Right lung (tissue), 5 donors: ENCODE data around the gene ALG12. TPM values are rescaled to one million over a fixed set of nuclear protein-coding genes. Genes with fewer than 3 reads are reported as not detected.
"Not testable (repeated sequence)": the region's sequence is repeated elsewhere in the genome, so short reads cannot be mapped to it uniquely, and the experiment has no call there.

Experiments
- DNase-seq, 2 donors: peaks; one replicate each; pipeline ENCODE4 v3.0.0-alpha.2; 2013
- polyA plus RNA-seq, 5 donors: library from polyadenylated mRNA; unstranded; fragments of 120-200 nt; gene quantifications; one replicate each; pipeline versions ENCODE4 v1.2.1 to v1.2.3, GENCODE V29; 2013; ENCODE audit warnings: inconsistent platforms in 1 of 5, low replicate concordance in 1 of 5; ENCODE audit not compliant: insufficient read length in 5 of 5, insufficient read depth in 1 of 5

ALG12 gene
- polyA plus RNA-seq, 5 donors = 17.9 to 35.1 (median 21.5) TPM

DNA sequence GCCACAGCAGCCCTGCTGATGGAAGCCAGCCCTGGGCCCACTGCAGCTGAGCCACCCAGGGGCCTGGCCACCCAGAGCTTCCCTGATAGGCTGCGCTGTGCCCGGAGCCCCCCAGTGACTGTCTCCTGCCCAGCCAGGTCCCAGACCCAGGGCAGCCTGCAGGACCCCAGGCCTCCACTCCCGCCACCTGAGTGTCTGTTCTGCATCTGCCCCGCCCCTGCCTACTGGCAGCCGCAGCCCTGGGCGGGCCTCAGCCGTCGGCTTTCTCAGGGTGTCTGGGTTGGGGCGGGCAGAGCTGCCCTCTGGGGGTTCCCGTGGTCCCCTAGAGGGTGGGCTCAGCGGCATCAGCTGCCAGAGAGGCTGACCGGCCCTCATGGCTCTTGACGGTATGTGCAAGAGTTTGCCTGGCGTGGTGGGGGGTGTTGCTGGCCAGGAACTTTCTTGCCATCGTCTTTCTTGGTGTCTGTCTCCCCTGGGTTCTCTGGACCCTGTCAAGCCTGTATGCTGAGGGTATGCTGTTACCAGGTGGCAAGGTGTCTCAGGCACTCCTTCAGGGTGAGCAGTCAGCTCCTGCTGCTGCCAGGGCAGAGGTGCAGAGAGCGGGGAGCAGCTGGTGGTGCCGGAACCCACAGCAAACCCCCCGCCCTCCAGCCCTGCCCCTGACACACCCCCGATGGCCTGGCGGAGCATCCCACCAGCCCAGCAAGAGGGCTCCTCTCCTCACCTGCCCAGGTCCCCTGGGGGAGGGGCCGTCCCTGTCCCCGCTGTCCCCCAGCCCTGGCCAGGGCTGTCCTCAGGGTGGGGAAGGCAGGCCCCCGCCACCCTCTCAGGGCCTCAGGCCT, 30.1 kb upstream of the ALG12 start:
- DNase-seq = no peak

GRCh38 chr22:49947296-49947622, 29.0 kb upstream of the ALG12 start:
- no peak for DNase-seq

DNA sequence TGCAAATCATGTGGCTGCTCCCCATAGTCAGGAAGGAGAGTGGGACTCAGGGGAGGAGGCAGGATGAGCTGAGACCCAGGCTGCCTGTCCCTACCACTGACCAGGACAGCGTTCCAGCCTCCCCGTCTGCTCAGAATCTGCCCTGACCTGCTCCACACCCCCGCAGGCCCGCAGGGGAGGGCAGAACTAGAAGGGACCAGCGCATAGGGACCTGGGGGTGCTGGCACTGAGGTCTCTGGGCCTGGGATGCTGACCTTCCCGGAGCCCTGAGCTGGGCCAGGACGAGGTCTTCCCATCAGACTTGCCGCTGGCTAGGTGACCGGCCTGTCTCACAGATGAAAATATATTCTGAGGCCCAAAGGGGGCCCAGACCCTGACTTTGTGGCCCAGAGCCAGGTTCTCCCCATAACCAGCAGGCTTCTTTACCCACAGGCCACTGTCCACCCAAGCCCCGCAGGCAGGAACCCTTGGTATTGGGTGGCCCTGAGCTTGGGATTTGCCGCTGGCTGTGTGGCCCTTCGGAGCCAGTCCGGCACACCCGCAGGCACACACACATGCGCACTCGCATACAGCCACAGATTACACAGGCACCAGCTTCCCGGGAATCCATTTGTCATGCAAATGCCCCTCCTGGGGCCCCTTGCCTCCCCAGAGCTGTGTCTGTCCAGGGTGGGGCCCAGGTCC, 28.5 kb upstream of the ALG12 start:
- DNase-seq = no peak

- not testable (repeated sequence) for DNase-seq
Observed at GRCh38 chr22:49945042-49945794, 27.0 kb upstream of the ALG12 start.

GRCh38 chr22:49944399-49944891, 26.2 kb upstream of the ALG12 start:
- no peak for DNase-seq

GRCh38 chr22:49943771-49944398, 25.6 kb upstream of the ALG12 start:
- DNase-seq = no peak

DNA sequence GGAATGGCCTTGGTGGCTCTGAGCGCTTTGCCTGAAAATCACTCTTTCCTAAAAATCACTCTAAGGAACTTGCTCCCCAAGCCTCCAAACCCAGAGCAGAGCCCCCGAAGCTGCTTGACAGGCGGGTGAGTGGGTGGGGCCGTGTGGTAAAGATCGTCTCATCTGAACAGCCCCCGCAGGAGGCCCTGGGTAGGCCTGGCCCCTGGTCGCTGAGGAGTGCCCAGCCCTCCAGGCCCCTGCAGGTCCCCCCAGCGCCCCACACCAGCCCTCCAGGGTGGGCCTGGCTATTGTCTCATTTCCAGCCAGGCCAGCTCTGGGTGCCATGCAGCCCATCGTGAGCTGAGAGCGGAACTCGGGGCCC, 25.1 kb upstream of the ALG12 start:
- DNase-seq = no peak

DNA sequence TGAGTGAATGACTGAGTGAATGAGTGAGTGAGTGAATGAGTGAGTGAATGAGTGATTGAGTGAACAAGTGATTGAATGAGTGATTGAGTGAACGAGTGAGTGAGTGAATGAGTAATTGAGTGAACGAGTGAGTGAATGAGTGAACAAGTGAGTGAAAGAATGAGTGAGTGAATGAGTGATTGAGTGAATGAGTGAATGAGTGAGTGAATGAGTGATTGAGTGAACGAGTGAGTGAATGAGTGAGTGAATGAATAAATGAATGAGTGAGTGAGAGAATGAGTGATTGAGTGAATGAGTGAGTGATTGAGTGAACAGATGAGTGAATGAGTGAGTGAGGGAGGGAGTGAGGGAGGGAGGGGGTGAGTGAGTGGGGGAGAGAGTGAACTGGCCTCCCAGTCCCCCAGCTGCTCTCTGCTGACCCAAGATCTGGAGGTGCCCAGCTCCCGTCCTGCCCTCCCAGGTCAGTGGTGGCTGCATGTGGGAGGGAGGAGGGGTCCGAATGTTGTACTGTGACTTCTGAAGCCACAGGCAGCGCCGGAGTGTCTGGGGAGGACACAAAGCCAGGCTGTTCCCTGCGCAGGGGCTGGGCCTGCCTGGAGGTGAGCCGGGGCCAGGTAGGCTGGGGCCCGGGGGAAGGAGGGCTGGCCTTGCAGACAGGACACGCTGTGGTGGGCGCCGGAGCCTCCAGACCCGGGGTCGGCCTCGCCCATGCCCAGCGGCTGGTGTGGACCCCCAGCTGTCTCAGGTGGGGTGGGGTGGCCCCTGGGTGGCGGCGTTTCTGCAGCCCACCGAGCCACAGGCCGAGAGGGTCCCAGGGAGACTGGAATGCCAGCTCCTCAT, 24.5 kb upstream of the ALG12 start:
- no peak for DNase-seq

- no peak for DNase-seq
Observed at GRCh38 chr22:49941507-49942316, 23.5 kb upstream of the ALG12 start.

- DNase-seq = no peak
Observed at GRCh38 chr22:49938565-49939136, 20.4 kb upstream of the ALG12 start.

DNA sequence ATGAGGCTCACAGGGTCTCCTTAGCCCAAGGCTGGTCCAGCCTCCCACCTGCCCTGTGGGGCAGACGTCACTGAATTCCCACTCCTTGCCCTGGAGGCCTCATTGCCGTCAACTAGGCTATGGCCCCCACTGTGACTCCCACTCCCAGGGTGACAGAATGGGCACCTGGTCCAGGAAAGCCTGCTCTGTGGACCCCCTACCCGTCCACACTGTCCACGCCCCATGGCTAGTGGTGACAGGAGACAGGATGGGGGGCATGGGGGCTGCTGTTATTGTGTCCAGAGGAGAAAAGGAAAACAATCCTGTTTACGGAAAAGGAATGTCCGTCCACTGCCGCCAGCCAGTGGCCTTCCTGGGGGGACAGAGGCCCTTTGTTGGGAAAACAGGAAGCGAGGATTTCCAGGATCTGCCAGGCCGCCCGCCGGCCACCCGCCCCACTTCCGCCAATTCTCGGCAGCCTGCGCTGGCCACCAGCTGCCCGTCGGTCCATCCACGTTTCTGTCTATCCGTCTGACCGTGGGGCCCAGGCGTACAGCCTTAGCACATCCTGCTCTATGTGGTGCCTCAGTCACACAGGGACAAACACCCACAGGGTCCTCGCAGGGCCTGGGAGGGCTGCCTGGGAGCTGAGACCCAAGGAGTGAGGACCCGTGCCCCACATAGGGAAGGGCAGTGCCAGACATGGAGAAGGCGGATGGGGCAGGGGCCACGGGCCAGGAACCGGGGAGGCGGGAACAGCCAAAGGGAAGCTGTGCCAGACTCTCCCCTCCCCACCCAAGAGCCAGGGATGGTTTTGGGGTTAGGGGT, 19.7 kb upstream of the ALG12 start:
- no peak for DNase-seq

- DNase-seq = no peak
Observed at GRCh38 chr22:49936973-49937757, 18.9 kb upstream of the ALG12 start.

GRCh38 chr22:49936018-49936972, 18.1 kb upstream of the ALG12 start:
- peak in 1 of 2 donors; percentile 65 for DNase-seq

DNA sequence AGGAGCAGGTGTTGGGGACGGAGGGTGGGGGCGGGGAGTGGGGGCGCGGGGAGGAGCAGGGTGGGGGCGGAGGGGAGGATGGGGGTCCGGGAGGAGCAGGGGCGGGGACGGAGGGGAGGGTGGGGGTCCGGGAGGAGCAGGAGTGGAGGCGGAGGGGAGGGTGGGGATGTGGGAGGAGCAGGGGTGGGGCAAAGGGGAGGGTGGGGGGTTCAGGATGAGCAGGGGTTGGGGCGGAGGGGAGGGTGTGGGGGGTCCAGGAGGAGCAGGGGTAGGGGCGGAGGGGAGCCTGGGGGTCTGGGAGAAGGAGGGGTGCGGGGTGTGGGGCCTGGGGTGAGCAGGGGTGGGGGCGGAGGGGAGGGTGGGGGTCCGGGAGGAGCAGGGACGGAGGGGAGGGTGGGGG, 17.3 kb upstream of the ALG12 start:
- DNase-seq = no peak

DNA sequence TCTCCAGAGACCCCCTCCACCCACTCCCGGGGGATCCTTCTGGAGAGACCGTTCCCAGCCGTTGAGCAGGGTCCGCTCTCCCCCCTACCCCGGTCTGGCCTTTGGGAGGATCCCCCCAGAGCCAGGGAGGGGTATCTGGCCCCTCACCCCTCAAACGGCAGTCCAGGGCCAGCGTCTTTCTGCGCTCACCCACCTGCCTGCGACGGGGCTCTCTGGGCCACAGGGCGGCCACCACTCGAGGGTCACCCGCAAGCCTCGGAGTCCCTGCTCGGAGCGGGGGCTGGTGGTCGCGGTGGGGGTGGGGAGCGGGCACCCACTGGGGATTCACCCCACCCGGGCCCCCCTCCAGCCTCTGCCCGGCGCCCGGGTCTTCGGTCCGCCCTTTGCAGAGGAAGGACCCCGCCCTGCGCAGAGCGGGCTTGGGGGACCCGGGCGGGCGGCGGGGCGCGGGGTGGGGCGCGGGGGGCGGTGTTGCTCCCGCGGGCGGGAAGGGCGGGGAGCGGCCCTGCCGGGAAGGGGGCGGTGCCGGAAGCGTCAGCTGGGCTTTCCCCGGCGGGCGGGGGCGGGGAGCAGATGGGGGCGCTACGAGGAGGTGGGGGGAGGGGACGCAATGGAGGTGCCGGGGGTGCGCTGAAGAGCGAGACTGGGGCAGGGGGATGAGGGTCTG, 16.8 kb upstream of the ALG12 start:
- DNase-seq = no peak

- no peak for DNase-seq
Observed at GRCh38 chr22:49934160-49934890, 16.1 kb upstream of the ALG12 start.
